GM19463 (cell line): ENCODE data around the gene CERS1.

Source experiments
- ATAC-seq: cut with Tn5 transposase; IDR thresholded peaks from one replicate; pipeline ENCODE4 v1.9.1; 2021; ENCODE audit warnings: mild to moderate bottlenecking, moderate library complexity; ENCODE audit not compliant: unreplicated experiment

Gene CERS1, protein sequence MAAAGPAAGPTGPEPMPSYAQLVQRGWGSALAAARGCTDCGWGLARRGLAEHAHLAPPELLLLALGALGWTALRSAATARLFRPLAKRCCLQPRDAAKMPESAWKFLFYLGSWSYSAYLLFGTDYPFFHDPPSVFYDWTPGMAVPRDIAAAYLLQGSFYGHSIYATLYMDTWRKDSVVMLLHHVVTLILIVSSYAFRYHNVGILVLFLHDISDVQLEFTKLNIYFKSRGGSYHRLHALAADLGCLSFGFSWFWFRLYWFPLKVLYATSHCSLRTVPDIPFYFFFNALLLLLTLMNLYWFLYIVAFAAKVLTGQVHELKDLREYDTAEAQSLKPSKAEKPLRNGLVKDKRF

GRCh38 chr19:18895824-18896341 lies at the start of gene CERS1:
TSS of gene CERS1 (minus strand) at chr19:18896158. CDS start at chr19:18896072, 86 bp downstream.
- ATAC-seq = no peak

- ATAC-seq = no peak
These were observed 49.3 kb upstream of the CERS1 start for GRCh38 chr19:18945297-18945696.

DNA sequence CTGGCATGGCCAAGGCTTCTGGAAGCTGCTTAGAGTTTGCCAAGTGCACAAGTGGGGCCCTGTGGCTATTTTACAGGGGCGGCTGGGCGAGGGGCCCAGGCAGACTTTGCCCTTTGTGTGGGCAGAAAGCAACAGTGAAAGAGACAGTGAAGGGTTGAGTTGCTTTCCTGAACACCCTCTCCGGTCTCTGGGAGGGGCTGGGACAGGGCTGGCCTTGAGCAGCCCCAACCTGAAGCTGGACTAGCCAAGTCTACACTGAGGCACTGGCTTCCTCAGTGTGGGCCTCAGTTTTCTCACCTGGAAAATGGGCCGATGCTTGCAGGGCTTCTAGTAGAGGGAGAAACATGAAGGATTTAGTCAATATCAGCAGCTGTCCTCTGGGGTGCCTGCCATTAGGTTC lies 47.5 kb upstream of the CERS1 start:
- no peak for ATAC-seq

DNA sequence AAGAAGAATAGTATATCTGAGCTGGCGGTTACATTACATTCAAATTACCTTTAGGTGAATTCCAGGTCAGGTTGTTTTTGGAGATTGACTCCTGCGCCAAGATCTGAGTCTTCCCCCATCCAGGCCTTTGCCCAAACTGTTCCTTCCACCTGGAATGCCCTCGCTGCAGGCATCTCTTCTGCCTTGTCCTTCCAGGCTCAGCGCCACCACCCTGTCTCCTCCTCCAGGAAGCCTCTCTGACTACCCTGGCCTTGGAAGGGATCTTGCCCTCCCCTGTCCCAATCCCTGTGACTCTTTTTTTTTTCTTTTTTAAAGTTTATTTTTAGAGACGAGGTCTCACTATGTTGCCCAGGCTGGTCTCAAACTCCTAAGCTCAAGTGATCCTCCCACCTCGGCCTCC lies 46.7 kb upstream of the CERS1 start:
- no peak for ATAC-seq

DNA sequence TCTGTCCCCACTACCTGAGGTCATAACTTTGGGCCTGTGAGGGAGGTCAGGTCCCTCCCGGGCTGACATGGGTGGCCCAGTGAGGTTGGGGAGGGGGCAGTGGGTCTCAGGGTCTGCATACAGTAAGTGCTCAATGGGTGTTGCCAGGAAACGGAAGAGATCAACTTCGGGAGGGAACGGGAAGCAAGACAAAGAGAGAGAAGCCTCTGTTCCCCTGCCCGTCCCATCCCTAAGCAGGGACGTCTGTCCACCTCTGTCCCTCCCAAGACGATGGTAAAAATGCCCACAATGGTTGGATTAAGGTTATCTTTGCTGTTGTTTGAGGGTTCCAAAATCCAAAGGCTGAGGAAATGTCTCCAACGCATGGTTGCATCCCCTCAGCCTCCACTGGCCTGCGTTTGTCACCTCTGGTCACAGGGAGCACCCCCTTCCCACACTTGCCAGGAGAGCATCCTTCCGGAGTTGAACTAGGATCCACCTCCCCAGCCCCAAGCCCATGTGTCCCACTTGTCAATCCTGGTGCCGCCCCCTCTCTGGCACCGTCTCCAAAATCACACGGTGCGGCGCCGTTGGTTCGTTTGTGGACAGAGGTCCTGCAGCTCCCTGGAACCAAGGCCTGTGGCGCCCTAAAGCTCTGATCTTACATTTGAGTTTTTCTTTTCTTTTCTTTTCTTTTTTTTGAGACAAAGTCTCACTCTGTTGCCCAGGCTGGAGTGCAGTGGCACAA lies 45.8 kb upstream of the CERS1 start:
- no peak for ATAC-seq

GRCh38 chr19:18940769-18941627 lies 45.0 kb upstream of the CERS1 start, which contains the start of gene HOMER3:
TSS of gene HOMER3 (minus strand) at chr19:18941217. CDS start at chr19:18938982, 2,235 bp downstream.
- no peak for ATAC-seq

DNA sequence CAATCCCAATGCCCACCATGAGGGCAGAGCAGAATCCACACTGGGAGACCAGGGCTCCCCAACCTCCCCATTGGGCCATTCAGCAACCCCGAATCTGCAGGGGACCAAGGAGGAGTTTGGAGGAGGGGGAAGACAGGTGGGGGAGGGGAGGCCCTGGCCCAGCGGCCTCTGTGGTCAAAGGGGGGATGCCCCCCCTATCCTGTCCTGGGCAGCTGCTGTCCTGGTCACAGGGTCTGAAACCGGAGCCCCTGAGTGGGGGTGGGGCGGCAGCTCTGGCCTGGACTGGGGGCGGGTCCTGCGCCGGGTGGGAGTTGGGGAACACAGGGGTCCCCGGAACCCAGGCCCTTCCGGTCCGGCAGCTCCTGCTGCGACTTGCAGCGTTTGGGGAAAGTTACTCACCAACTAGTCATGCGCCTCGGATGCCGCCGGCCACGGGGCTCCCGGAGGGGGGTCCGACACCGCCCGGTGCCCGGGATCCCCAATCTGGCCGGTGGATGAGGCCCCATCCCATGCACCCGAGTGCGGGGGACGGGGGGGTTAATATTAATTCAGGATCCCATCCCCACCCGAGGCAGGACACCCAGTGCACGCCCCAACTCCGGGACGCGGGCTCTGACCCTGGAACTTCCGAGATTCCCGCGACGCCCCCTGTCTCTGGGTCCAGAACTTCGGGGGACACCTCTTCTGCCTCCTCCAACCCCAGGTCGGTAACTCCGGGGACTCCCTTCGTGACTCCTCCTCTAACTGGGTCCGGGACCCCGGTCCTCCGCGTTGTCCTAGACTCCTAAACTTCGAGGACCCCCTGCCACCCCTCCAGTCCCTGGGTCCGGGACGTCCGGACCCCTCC lies 44.2 kb upstream of the CERS1 start:
- no peak for ATAC-seq

- ATAC-seq = no peak
These were observed 43.2 kb upstream of the CERS1 start for GRCh38 chr19:18939163-18939562.

DNA sequence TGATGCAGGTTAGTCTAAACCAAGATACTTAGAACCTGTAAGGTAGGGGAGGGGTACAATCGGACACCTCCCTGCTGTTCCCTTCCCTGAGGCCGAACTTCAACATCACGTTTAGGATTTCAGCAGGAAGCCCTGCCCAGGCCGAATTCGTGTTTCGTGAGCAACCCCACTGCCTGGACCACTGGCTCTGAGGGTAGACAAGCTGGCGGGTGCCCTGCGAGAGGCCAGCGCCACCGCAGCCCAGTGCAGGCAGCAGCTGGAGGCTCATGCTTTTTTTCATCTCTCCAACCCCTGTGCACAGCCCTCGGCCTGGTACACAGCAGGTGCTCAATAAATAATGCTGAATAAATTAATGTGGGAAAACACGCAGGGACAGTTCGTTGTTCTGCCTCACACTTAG lies 37.3 kb upstream of the CERS1 start:
- no peak for ATAC-seq

DNA sequence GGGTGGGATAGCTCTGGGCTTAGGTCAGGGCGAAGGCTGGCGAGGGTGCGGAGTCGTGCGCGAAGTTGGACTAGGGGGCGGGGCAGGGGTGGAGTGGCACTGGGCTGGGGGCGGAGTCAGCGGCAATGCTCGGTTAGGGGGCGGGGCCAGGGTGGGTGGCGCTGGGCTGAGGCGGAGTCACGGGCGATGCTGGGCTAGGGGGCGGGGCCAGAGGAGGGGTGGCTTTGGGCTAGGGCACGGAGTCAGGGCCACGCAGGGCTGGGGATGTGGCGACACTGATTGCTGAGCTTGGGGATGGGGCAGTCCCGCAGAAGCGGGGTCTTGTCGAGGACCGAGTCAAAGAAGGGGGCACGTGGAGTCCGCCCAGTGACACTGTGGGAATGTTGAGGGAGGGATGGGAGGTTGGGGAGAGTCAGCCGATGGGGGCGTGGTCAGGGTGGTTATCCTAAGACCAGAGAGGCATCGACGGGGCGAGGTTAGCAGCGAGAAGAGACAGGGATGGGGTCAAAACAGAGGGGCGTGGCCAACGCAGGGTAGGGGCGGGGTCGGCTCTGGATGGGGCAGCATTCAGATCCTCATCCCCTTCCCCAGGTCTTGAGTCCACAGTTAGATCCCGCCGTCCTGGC lies 36.4 kb upstream of the CERS1 start:
- no peak for ATAC-seq

DNA sequence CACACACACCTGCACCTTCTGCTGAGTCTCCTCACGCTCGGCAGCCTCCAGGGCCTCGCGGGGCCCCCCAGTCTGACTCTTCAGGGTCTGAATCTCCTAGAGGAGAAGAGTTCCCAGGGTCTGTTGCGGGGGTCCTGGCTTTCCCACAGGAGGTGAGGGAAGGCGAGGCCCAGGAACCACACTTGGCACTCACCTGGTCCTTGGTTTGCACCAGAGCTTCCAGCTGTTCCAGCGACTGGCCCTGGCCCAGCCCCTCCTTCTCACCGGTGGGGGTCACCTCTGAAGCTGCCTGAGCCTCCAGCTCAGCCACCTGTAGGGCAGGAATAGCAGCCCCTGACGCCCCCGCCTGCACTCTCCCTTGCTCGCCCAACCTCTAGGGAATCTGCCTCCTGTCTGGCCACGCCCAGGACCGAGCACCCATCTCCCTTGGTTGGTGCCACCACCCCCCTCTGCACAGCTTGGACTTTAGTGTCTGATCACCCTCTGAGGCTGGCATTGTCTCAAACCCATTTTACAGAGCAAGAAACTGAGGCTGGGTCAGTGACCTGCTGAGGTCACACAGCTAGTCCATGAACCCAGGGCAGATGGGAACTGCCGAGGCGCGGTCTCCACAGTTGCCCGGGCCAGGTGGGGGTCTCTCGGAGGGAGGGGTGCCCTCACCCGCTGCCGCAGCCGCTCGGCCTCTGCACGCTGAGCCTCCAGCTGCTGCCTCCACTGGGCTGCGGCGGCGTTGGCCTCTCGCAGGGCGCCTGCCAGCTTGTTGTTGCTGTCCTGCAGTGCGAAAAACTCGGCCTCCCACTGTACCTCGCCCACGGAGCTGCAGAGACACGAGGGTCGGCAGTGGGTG lies 35.6 kb upstream of the CERS1 start:
- ATAC-seq = no peak

DNA sequence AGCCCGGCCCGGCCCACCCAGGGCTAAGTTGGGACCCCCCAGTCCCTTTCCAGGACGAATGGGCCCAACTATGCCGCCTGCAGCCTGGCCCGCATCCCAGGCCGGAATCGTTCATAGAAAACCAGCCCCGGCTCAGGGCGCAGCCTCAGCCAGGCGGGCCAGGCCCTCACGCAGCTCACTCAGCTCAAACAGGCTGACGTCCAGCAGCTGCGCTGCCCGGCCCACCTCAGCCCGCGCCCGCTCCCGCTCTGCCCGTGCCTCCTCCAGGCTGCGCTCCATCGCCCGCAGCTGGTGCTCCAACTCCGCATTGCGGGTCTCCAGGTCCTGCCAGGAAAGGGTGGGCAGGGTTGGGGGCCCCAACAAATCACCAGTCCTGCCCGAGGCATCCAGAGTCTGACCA lies 33.4 kb upstream of the CERS1 start:
- no peak for ATAC-seq

DNA sequence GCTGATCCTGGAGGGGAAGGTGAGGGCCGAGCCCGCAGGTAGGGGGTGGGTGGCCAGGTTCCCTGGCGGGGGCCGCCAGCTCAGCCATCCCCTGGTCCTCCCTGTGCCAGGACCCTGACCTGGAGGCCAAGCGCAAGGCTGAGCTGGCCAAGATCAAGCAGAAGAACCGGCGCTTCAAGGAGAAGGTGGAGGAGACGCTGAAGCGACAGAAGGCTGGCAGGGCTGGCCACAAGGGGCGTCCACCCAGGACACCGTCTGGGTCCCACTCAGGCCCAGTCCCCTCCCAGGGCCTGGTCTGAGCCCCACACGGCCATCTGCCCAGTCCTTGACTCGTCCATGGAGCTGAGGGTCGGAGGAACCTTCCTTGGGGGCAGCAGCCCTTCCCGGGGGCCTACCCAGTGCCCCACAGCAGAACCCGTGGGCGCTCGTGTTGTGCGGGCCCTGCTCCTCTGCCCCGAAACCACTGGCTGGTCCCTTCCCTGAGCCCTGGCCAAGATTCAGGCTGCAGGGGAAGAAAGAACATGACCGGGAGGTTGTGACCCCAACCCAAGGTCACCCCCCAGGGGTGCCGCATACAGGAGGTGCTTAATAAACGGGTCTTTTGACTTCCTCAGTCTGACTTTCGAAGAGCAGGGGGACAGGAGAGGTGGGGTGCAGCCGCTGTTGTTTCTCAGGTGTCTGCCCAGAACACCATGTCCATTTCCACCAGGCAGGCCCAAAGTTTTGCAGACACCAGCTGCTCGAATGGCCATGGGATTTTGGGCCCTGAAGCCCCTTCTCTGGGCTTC lies 32.3 kb upstream of the CERS1 start:
- no peak for ATAC-seq

GRCh38 chr19:18924684-18925213 lies 28.8 kb upstream of the CERS1 start:
- ATAC-seq = no peak

GRCh38 chr19:18922228-18922985 lies 26.4 kb upstream of the CERS1 start:
- no peak for ATAC-seq

DNA sequence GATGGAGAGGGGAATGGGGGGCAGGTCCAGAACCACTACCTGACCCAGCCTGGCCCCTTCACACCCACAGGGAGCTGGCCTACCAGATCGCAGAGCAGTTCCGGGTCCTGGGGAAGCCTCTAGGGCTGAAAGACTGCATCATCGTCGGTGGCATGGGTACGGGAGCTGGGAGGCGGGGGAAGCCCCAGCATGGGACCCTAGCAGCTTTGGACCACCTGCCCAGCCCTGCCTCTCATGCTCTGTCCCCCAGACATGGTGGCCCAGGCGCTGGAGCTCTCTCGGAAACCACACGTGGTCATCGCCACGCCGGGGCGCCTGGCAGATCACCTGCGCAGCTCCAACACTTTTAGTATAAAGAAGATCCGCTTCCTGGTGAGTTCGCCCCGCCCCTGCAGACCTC lies 25.6 kb upstream of the CERS1 start:
- no peak for ATAC-seq

- no peak for ATAC-seq
These were observed 24.4 kb upstream of the CERS1 start for GRCh38 chr19:18920400-18920799.
